Measurements from ENCODE around the gene NDUFV3.
"Not testable (repeated sequence)": the region's sequence is repeated elsewhere in the genome, so short reads cannot be mapped to it uniquely, and the experiment has no call there.

Gene NDUFV3

GRCh38 chr21:42892931-42893755 lies at the start of gene NDUFV3:
NDUFV3 (plus strand) TSS chr21:42893309; CDS start chr21:42893334, 25 bp downstream.
- peak; percentile 91 for DNase-seq (ENCODE audit: extremely low read depth, low read depth)
- TF ChIP-seq CTCF (IDR thresholded peaks at IDR 0.05; ENCODE audit: low read depth, low read length, missing control alignments): no peak
- peak within 1 kb of the TSS; percentile 75 for H3K4me3 ChIP-seq (replicated peaks; ENCODE audit: low read depth, low read length)

GRCh38 chr21:42844411-42845113 lies 48.5 kb upstream of the NDUFV3 start:
- no peak for TF ChIP-seq CTCF (IDR thresholded peaks at IDR 0.05; ENCODE audit: low read depth, low read length, missing control alignments)
- H3K4me3 ChIP-seq (replicated peaks; ENCODE audit: low read depth, low read length): no peak overlapping the region
- DNase-seq (ENCODE audit: extremely low read depth, low read depth): no peak

- H3K4me3 ChIP-seq (replicated peaks; ENCODE audit: low read depth, low read length): no peak overlapping the region
- no peak for DNase-seq (ENCODE audit: extremely low read depth, low read depth)
- no peak for TF ChIP-seq CTCF (IDR thresholded peaks at IDR 0.05; ENCODE audit: low read depth, low read length, missing control alignments)
These were observed 47.7 kb upstream of the NDUFV3 start for GRCh38 chr21:42845296-42845965.

GRCh38 chr21:42846221-42846620 lies 46.9 kb upstream of the NDUFV3 start:
- no peak for TF ChIP-seq CTCF (IDR thresholded peaks at IDR 0.05; ENCODE audit: low read depth, low read length, missing control alignments)
- no peak overlapping the region for H3K4me3 ChIP-seq (replicated peaks; ENCODE audit: low read depth, low read length)
- DNase-seq (ENCODE audit: extremely low read depth, low read depth): no peak

GRCh38 chr21:42847051-42847707 lies 45.9 kb upstream of the NDUFV3 start:
- DNase-seq (ENCODE audit: extremely low read depth, low read depth): no peak
- no peak for TF ChIP-seq CTCF (IDR thresholded peaks at IDR 0.05; ENCODE audit: low read depth, low read length, missing control alignments)
- no peak overlapping the region for H3K4me3 ChIP-seq (replicated peaks; ENCODE audit: low read depth, low read length)

- H3K4me3 ChIP-seq (replicated peaks; ENCODE audit: low read depth, low read length): no peak overlapping the region
- no peak for DNase-seq (ENCODE audit: extremely low read depth, low read depth)
- TF ChIP-seq CTCF (IDR thresholded peaks at IDR 0.05; ENCODE audit: low read depth, low read length, missing control alignments): no peak
These were observed 45.4 kb upstream of the NDUFV3 start for GRCh38 chr21:42847726-42848125.

- not testable (repeated sequence) for H3K4me3 ChIP-seq (replicated peaks; ENCODE audit: low read depth, low read length); DNase-seq (ENCODE audit: extremely low read depth, low read depth)
These were observed 44.8 kb upstream of the NDUFV3 start for GRCh38 chr21:42848144-42848931.

All from HFF-Myc (cell line).